ENCODE data around the gene FBXW5. TPM values are rescaled to one million over a fixed set of nuclear protein-coding genes. Genes with fewer than 3 reads are reported as not detected.

The FBXW5 gene
- total RNA-seq, 1 donor from 2014 or later = 91.2 TPM

DNA sequence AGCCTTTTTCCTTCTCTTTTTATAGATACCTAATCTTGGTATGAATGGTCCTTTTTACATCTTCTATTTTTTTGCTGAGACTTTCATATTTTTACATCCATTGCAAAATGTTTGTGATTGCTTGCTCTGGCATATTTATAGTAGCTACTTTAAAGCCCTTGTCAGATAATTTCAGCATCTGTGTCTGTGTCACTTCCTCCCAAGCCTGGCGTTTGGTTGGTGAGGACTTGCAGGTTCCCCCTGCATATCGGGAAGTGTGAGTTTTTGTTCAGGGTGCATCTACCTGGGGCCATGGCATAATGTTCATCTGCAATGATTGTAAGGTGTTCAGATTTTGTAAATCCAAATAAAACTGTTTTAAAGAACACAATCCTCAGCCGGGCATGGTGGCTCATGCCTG lies 8.9 kb downstream of the FBXW5 start:
- DNase-seq (no peak), ATAC-seq (no peak)
- Histone ChIP-seq H3K4me1 (no peaks in the 10 kb centered on the region), H3K9me3 (no peaks in the 10 kb centered on the region), H3K36me3 (peaks cover 14% of the 10 kb centered on the region), H3K27ac (no peak overlapping the region), H3K4me3 (no peak overlapping the region), H3K27me3 (no peaks in the 10 kb centered on the region)
- TF ChIP-seq CTCF (IDR thresholded peaks at IDR 0.05) = no peak
- intact Hi-C loops (cut with DNase I) = no loop called here

DNA sequence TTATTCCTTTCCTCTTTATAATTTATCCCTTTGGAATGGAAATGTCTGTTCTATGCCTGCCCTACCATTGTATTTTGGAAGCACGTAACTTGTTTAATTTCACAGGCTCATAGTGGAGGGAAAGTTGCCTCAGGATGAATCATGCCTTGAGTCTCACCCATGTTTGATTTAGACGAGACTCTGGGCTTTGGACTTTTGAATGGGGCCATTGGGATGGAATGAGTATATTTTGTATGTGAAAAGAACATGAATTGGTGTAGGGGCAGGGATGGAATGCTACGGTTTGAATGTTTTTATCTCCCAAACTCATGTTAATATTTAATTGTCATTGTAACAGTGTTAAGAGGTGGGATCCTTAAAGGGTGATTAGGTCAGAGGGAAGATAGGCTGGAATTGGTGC lies 10.3 kb downstream of the FBXW5 start:
- no peak overlapping the region for H3K27ac ChIP-seq
- ATAC-seq (no peak), DNase-seq (no peak)
- no peaks in the 10 kb centered on the region for H3K9me3 ChIP-seq
- no peaks in the 10 kb centered on the region for H3K4me1 ChIP-seq
- no peaks in the 10 kb centered on the region for H3K27me3 ChIP-seq
- intact Hi-C loops (cut with DNase I) = no loop called here
- no peak overlapping the region for H3K4me3 ChIP-seq
- no peaks in the 10 kb centered on the region for H3K36me3 ChIP-seq
- TF ChIP-seq CTCF (IDR thresholded peaks at IDR 0.05) = no peak

DNA sequence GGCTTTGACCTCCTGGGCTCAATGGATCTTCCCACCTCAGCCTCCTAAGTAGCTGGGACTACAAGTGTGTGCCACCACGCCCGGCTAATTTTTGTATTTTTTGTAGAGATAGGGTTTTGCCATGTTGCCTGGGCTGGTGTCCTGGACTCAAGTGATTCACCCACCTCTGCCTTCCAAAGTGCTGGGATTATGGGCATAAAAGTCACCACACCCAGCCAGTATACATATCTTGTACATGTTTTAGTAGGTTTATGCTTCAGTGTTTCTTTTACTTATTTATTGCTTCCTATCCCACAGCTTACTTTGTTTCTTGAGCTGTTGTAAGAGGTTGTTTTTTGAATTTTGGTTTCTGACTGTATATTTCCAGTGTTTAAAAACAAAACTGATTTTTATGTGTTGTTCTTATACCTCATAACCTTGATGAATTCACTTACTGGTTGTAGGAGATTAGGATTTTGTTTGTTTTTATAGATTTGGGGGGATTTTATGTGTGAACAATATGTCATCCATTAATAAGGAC lies 12.9 kb downstream of the FBXW5 start:
- Histone ChIP-seq H3K9me3 (no peaks in the 10 kb centered on the region), H3K27me3 (no peaks in the 10 kb centered on the region), H3K36me3 (peaks cover 2% of the 10 kb centered on the region), H3K27ac (no peak overlapping the region), H3K4me3 (no peak overlapping the region), H3K4me1 (no peaks in the 10 kb centered on the region)
- intact Hi-C loops (cut with DNase I) = no loop called here
- TF ChIP-seq CTCF (IDR thresholded peaks at IDR 0.05) = no peak
- ATAC-seq (no peak), DNase-seq (no peak)

DNA sequence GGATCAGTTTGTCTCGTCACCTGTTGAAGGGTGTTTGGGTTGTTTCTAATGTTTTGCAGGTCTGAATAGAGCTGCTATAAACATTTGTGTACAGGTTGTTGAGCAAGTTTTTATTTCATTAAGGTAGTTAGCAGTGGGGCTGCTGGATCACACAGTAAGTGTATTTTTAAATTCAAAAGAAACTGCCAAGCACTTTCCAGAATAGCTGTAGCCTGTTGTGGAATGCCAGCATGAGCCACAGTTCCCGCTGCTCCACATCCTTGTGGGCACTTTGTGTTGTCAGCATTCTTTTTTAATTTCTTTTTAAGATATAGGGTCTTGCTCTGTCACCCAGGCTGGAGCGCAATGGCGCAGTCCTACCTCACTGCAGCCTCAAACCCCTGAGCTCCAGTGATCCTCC lies 14.5 kb downstream of the FBXW5 start:
- no peak for TF ChIP-seq CTCF (IDR thresholded peaks at IDR 0.05)
- Histone ChIP-seq H3K9me3 (no peaks in the 10 kb centered on the region), H3K36me3 (peaks cover 14% of the 10 kb centered on the region), H3K27ac (no peak overlapping the region), H3K4me3 (no peak overlapping the region), H3K27me3 (no peaks in the 10 kb centered on the region), H3K4me1 (no peaks in the 10 kb centered on the region)
- DNase-seq (no peak), ATAC-seq (no peak)
- intact Hi-C loops (cut with DNase I) = no loop called here

DNA sequence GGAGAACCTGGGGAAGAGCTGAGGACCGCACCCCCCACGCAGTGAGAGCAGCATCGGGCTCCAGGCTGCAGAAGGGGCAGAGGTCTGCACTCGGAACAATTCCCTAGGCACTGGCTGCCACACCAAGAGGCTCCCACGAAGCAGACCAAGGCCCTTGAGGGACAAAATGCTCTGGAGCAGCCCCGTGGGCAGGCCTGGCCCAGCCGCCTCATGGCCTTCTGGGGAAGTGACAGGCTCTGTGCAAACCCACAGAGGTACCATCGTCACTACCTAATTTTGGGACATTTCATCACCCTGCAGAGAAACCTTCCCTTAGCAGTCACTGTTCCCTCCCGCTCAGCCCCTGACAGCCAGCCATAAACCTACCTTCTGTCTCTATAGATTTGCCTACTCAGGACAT lies 15.9 kb downstream of the FBXW5 start:
- DNase-seq = peak; percentile 66
- H3K36me3 ChIP-seq = peaks cover 21% of the 10 kb centered on the region
- peak; percentile 68 for ATAC-seq
- no peaks in the 10 kb centered on the region for H3K4me1 ChIP-seq
- no peaks in the 10 kb centered on the region for H3K27me3 ChIP-seq
- H3K9me3 ChIP-seq = no peaks in the 10 kb centered on the region
- no peak for TF ChIP-seq CTCF (IDR thresholded peaks at IDR 0.05)
- intact Hi-C loops (cut with DNase I) = no loop called here
- no peak overlapping the region for H3K4me3 ChIP-seq
- no peak overlapping the region for H3K27ac ChIP-seq
